GM23338 (cell line): ENCODE results near the gene DGKB. TPM values are rescaled to one million over a fixed set of nuclear protein-coding genes. Genes with fewer than 3 reads are reported as not detected.

Source experiments
- ATAC-seq: fragments of 200-7000 bp; cut with Tn5 transposase; 3 replicates; pipeline ENCODE4 v1.9.1; 2020
- DNase-seq: peaks from one replicate; pipeline ENCODE4 v3.0.0-alpha.2; 2015; ENCODE audit warnings: low spot score
- H2AFZ ChIP-seq: fragments of 200-600 bp; sonication (generic); 2 replicates; pipeline ENCODE4 v1.8.0; 2016; ENCODE audit warnings: antibody characterized with exemption, mild to moderate bottlenecking, moderate library complexity
- H3F3A ChIP-seq: fragments of 200-600 bp; sonication (generic); replicated peaks from 2 replicates; pipeline ENCODE4 v1.8.0; 2017; ENCODE audit warnings: antibody characterized with exemption, mixed run types, low read depth
- H3K27ac ChIP-seq: fragments of 200-600 bp; sonication (generic); 2 replicates; pipeline ENCODE4 v1.6.1; 2016; ENCODE audit warnings: low read depth
- H3K27me3 ChIP-seq: fragments of 200-600 bp; sonication (generic); 2 replicates; pipeline ENCODE4 v1.8.0; 2016; ENCODE audit warnings: mild to moderate bottlenecking, mixed run types, moderate library complexity; ENCODE audit not compliant: insufficient read depth
- H3K36me3 ChIP-seq: fragments of 200-600 bp; sonication (generic); 2 replicates; pipeline ENCODE4 v1.8.0; 2016; ENCODE audit warnings: mild to moderate bottlenecking; ENCODE audit not compliant: insufficient read depth
- H3K4me1 ChIP-seq: fragments of 200-600 bp; sonication (generic); 2 replicates; pipeline ENCODE4 v1.8.0; 2016; ENCODE audit warnings: mild to moderate bottlenecking, moderate library complexity; ENCODE audit not compliant: insufficient read depth
- H3K4me2 ChIP-seq: fragments of 200-600 bp; sonication (generic); 2 replicates; pipeline ENCODE4 v1.7.1; 2017; ENCODE audit warnings: mixed run types
- H3K4me3 ChIP-seq: fragments of 200-600 bp; sonication (generic); 2 replicates; pipeline ENCODE4 v1.6.1; 2016; ENCODE audit warnings: mixed run types
- H3K79me2 ChIP-seq: fragments of 200-600 bp; sonication (generic); replicated peaks from 2 replicates; pipeline ENCODE4 v1.8.0; 2017; ENCODE audit warnings: mild to moderate bottlenecking; ENCODE audit not compliant: insufficient read depth
- H3K9me2 ChIP-seq: fragments of 200-600 bp; sonication (generic); 2 replicates; pipeline ENCODE4 v1.8.0; 2017; ENCODE audit not compliant: insufficient read depth
- H4K20me1 ChIP-seq: fragments of 200-600 bp; sonication (generic); replicated peaks from 2 replicates; pipeline ENCODE4 v1.8.0; 2017; ENCODE audit warnings: mild to moderate bottlenecking; ENCODE audit not compliant: insufficient read depth
- H3K27ac Mint-ChIP-seq: 2 replicates; pipeline ENCODE4 v1.8.0; 2020; ENCODE audit warnings: inconsistent platforms, mild to moderate bottlenecking, moderate library complexity, mixed read lengths
- H3K27me3 Mint-ChIP-seq: 3 replicates; pipeline ENCODE4 v1.8.0; 2022; ENCODE audit warnings: low read depth, mild to moderate bottlenecking, moderate library complexity, mixed read lengths, inconsistent platforms; ENCODE audit not compliant: insufficient read depth, poor library complexity
- H3K36me3 Mint-ChIP-seq: 3 replicates; pipeline ENCODE4 v1.8.0; 2021; ENCODE audit warnings: low read depth, mild to moderate bottlenecking, inconsistent platforms, moderate library complexity, mixed read lengths
- H3K4me1 Mint-ChIP-seq: 3 replicates; pipeline ENCODE4 v1.8.0; 2020; ENCODE audit warnings: mild to moderate bottlenecking, inconsistent platforms, mixed read lengths
- H3K4me3 Mint-ChIP-seq: 3 replicates; pipeline ENCODE4 v1.8.0; 2021; ENCODE audit warnings: moderate library complexity, mild to moderate bottlenecking, inconsistent platforms, mixed read lengths
- H3K9me3 Mint-ChIP-seq: 3 replicates; pipeline ENCODE4 v1.8.0; 2020; ENCODE audit warnings: moderate library complexity, mild to moderate bottlenecking, inconsistent platforms, mixed read lengths
- ETS1 ChIP-seq: IDR thresholded peaks from 2 replicates; pipeline ENCODE4 v1.6.1; 2016; ENCODE audit warnings: antibody characterized with exemption
- JUNB ChIP-seq: IDR thresholded peaks from one replicate; pipeline ENCODE4 v1.6.1; 2016; ENCODE audit warnings: antibody characterized with exemption; ENCODE audit not compliant: unreplicated experiment
- NANOG ChIP-seq: IDR thresholded peaks from 2 replicates; pipeline ENCODE4 v1.6.1; 2016; ENCODE audit warnings: antibody characterized with exemption, borderline replicate concordance
- REST ChIP-seq: IDR thresholded peaks from one replicate; pipeline ENCODE4 v1.6.1; 2018; ENCODE audit warnings: antibody characterized with exemption; ENCODE audit not compliant: unreplicated experiment
- ZNF462 ChIP-seq: fragments of 250-450 bp; sonication (Bioruptor Pico); IDR thresholded peaks from 2 replicates; pipeline ENCODE4 v1.5.0; 2020; ENCODE audit warnings: mild to moderate bottlenecking, moderate library complexity
- polyA plus RNA-seq: library from polyadenylated mRNA; unstranded; fragments of >200 nt; fragmentation: Nextera tagmentation; extraction: Ambion mirVana; gene quantifications from 2 replicates; pipeline ENCODE4 v1.2.1, GENCODE V29; 2016
- total RNA-seq: library from RNA; depleted of rRNA; stranded (reverse); fragments of >200 nt; shearing (Covaris generic); gene quantifications from 2 replicates; pipeline ENCODE4 v1.2.3, GENCODE V29; 2014

Gene DGKB
- total and polyA plus RNA-seq, 2 experiments from 2014 or later = 4.8 to 11.5 TPM

GRCh38 chr7:14125998-14126397 lies 776.6 kb downstream of the DGKB start (continued):
- no peak for TF ChIP-seq ZNF462
- TF ChIP-seq NANOG = no peak
- TF ChIP-seq REST = no peak

GRCh38 chr7:14124716-14125115 lies 777.8 kb downstream of the DGKB start:
- peaks cover 13% of the 10 kb centered on the region; the same call in 2 of the 3 replicates for H3K4me1 Mint-ChIP-seq
- Histone ChIP-seq H4K20me1 (no peaks in the 10 kb centered on the region), H3K27ac (no peak overlapping the region), H3K9me2 (no peaks in the 10 kb centered on the region), H3K27me3 (no peaks in the 10 kb centered on the region), H2AFZ (no peak overlapping the region), H3K4me3 (no peak overlapping the region), H3K4me1 (peaks cover 8% of the 10 kb centered on the region; the same call in 1 of the 2 replicates), H3K79me2 (no peaks in the 10 kb centered on the region), H3K4me2 (no peak overlapping the region), H3K36me3 (no peaks in the 10 kb centered on the region), H3F3A (no peaks in the 10 kb centered on the region)
- DNase-seq (no peak), ATAC-seq (no peak)
- H3K4me3 Mint-ChIP-seq = no peak overlapping the region
- H3K27me3 Mint-ChIP-seq = peaks cover 2% of the 10 kb centered on the region
- H3K27ac Mint-ChIP-seq = no peak overlapping the region
- H3K36me3 Mint-ChIP-seq = no peaks in the 10 kb centered on the region
- H3K9me3 Mint-ChIP-seq = no peaks in the 10 kb centered on the region
- no peak for TF ChIP-seq JUNB
- TF ChIP-seq ETS1 = no peak
- no peak for TF ChIP-seq ZNF462
